ENCODE results near the gene BBOX1. TPM values are rescaled to one million over a fixed set of nuclear protein-coding genes. Genes with fewer than 3 reads are reported as not detected.

The BBOX1 gene
- total RNA-seq, 1 experiment from 2014 or later: not detected

DNA sequence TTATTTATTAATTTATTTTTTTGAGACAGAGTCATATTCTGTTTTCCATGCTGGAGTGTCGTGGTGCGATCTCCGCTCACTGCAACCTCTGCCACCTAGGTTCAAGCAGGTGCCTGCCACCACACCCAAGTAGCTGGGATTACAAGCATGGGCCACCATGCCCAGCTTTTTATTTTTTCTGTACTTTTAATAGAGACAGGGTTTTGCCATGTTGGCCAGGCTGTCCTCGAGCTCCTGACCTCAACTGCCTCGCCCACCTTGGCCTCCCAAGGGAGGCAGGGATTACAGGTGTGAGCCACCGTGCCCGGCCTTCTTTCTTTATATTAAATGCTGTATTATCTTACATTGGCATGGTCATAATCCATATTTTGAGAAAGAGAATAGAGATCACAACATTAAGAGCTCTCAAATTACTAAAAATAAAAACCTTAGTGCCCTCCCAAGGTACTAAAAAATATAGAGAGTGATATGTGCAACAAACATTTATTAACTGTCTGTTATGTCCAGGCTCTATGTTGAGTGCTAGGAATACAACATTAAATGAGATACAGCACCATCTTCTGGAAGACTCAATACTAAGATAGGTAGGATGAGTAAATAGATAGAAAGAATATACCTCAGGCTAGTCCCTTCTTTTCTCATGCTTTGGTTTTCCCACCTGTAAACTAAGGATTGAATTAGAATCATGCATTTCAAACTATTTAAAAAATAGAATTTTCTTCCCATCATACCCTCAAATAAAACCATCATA, 84.1 kb downstream of the BBOX1 start:
- TF ChIP-seq CBX3 (IDR thresholded peaks at IDR 0.05; ENCODE audit: low read depth): no peak
- no peak for TF ChIP-seq JUND (IDR thresholded peaks at IDR 0.05)
- TF ChIP-seq YY1 (IDR thresholded peaks at IDR 0.05; ENCODE audit: extremely low read depth, insufficient replicate concordance, low read depth, low read length): no peak
- TF ChIP-seq, protein P1, sequence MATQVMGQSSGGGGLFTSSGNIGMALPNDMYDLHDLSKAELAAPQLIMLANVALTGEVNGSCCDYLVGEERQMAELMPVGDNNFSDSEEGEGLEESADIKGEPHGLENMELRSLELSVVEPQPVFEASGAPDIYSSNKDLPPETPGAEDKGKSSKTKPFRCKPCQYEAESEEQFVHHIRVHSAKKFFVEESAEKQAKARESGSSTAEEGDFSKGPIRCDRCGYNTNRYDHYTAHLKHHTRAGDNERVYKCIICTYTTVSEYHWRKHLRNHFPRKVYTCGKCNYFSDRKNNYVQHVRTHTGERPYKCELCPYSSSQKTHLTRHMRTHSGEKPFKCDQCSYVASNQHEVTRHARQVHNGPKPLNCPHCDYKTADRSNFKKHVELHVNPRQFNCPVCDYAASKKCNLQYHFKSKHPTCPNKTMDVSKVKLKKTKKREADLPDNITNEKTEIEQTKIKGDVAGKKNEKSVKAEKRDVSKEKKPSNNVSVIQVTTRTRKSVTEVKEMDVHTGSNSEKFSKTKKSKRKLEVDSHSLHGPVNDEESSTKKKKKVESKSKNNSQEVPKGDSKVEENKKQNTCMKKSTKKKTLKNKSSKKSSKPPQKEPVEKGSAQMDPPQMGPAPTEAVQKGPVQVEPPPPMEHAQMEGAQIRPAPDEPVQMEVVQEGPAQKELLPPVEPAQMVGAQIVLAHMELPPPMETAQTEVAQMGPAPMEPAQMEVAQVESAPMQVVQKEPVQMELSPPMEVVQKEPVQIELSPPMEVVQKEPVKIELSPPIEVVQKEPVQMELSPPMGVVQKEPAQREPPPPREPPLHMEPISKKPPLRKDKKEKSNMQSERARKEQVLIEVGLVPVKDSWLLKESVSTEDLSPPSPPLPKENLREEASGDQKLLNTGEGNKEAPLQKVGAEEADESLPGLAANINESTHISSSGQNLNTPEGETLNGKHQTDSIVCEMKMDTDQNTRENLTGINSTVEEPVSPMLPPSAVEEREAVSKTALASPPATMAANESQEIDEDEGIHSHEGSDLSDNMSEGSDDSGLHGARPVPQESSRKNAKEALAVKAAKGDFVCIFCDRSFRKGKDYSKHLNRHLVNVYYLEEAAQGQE (IDR thresholded peaks at IDR 0.05; ENCODE audit: low read depth): no peak
- TF ChIP-seq, protein P2, sequence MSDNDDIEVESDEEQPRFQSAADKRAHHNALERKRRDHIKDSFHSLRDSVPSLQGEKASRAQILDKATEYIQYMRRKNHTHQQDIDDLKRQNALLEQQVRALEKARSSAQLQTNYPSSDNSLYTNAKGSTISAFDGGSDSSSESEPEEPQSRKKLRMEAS (IDR thresholded peaks at IDR 0.05): no peak
- no peak for TF ChIP-seq POLR2AphosphoS5 (IDR thresholded peaks at IDR 0.05; ENCODE audit: low read depth, low read length)
- TF ChIP-seq, protein P3, sequence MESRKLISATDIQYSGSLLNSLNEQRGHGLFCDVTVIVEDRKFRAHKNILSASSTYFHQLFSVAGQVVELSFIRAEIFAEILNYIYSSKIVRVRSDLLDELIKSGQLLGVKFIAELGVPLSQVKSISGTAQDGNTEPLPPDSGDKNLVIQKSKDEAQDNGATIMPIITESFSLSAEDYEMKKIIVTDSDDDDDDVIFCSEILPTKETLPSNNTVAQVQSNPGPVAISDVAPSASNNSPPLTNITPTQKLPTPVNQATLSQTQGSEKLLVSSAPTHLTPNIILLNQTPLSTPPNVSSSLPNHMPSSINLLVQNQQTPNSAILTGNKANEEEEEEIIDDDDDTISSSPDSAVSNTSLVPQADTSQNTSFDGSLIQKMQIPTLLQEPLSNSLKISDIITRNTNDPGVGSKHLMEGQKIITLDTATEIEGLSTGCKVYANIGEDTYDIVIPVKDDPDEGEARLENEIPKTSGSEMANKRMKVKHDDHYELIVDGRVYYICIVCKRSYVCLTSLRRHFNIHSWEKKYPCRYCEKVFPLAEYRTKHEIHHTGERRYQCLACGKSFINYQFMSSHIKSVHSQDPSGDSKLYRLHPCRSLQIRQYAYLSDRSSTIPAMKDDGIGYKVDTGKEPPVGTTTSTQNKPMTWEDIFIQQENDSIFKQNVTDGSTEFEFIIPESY (IDR thresholded peaks at IDR 0.05; ENCODE audit: extremely low read depth, insufficient replicate concordance, low read length): no peak
- no peak for TF ChIP-seq ZFX (IDR thresholded peaks at IDR 0.05)
- TF ChIP-seq TCF7L2 (IDR thresholded peaks at IDR 0.05; ENCODE audit: borderline replicate concordance, extremely low read depth, insufficient read depth, insufficient read length): no peak
- TF ChIP-seq, protein P4, sequence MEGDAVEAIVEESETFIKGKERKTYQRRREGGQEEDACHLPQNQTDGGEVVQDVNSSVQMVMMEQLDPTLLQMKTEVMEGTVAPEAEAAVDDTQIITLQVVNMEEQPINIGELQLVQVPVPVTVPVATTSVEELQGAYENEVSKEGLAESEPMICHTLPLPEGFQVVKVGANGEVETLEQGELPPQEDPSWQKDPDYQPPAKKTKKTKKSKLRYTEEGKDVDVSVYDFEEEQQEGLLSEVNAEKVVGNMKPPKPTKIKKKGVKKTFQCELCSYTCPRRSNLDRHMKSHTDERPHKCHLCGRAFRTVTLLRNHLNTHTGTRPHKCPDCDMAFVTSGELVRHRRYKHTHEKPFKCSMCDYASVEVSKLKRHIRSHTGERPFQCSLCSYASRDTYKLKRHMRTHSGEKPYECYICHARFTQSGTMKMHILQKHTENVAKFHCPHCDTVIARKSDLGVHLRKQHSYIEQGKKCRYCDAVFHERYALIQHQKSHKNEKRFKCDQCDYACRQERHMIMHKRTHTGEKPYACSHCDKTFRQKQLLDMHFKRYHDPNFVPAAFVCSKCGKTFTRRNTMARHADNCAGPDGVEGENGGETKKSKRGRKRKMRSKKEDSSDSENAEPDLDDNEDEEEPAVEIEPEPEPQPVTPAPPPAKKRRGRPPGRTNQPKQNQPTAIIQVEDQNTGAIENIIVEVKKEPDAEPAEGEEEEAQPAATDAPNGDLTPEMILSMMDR (IDR thresholded peaks at IDR 0.05 in 2 of 3, conservative IDR thresholded peaks at IDR 0.05 in 1 of 3; ENCODE audit: borderline replicate concordance in 1 of 3, insufficient read depth in 1 of 3, low read depth in 2 of 3, low read length in 2 of 3): no peak
- ATAC-seq (no peak), DNase-seq (ENCODE audit: low read depth, low spot score) (no peak)
- intact Hi-C loops (cut with micrococcal nuclease): no loop called here
- Histone ChIP-seq H3K79me2 (ENCODE audit: insufficient read depth, low read length) (no peaks in the 10 kb centered on the region), H3K9ac (ENCODE audit: low read length) (no peak overlapping the region), H3K4me1 (ENCODE audit: control insufficient read depth in 1 of 2, insufficient read depth in 2 of 2, low read length in 2 of 2) (no peaks in the 10 kb centered on the region), H3K4me3 (replicated peaks in 1 of 2; ENCODE audit: low read depth in 1 of 2, low read length in 2 of 2) (no peak overlapping the region), H3K9me3 (ENCODE audit: control insufficient read depth in 1 of 2, insufficient read depth in 1 of 2, low read depth in 1 of 2, low read length in 2 of 2) (no peaks in the 10 kb centered on the region), H4K20me1 (ENCODE audit: insufficient read depth) (no peaks in the 10 kb centered on the region), H3K27me3 (ENCODE audit: insufficient read depth, low read length) (no peaks in the 10 kb centered on the region), H3K36me3 (ENCODE audit: control insufficient read depth in 1 of 2, insufficient read depth in 2 of 2, low read length in 2 of 2) (no peaks in the 10 kb centered on the region), H3K9me2 (ENCODE audit: insufficient read depth) (no peaks in the 10 kb centered on the region), H3K27ac (ENCODE audit: low read depth, low read length) (no peak overlapping the region), H3K4me2 (ENCODE audit: low read length) (no peak overlapping the region), H2AFZ (ENCODE audit: low read depth, low read length, poor library complexity, severe bottlenecking) (no peak overlapping the region)
- ChIA-PET RAD21 (ENCODE audit: low non-redundant PET in 1 of 2, low total read pairs in 2 of 2, uncharacterized antibody in 2 of 2, unreplicated experiment in 2 of 2) (no interaction called here), CTCF (no interaction called here), POLR2A (no interaction called here)
- no TSS peak for BruUV-seq (replicated peaks)

All from HCT116 (cell line).